Cardiac septum (tissue), 1 donor: Measurements from ENCODE around the gene PTPRK. TPM values are rescaled to one million over a fixed set of nuclear protein-coding genes. Genes with fewer than 3 reads are reported as not detected.

Experiments used
- DNase-seq: peaks from one replicate; pipeline ENCODE4 v3.0.0-alpha.2; 2020; ENCODE audit warnings: low spot score
- intact Hi-C: fragments of 100-400 bp; cut with DNase I; formaldehyde crosslinking; loops from one replicate; pipeline ENCODE4 v1.14.0; 2022
- total RNA-seq: library from RNA; stranded (reverse); fragmentation: NEBNext Ultra II Directional; extraction: Animal tissue kit (Norgen Biotek cat#: 25700); gene quantifications from one replicate; pipeline ENCODE4 v1.2.1, GENCODE V29; 2021
- donor health status: DM: no; HTN: no; CAD: no.

The PTPRK gene
- total RNA-seq, 1 donor from 2014 or later, result 51.4 TPM

- intact Hi-C loops, result loop anchor here (10.0 kb wide), 2 partner anchors 151 to 181 kb away; no protein-coding TSS in a partner anchor
- no peak for DNase-seq
These were observed 186.7 kb downstream of the PTPRK start for GRCh38 chr6:128333581-128334223.

- no peak for DNase-seq
- intact Hi-C loops, result no loop called here
These were observed 192.5 kb downstream of the PTPRK start for GRCh38 chr6:128327890-128328289.

GRCh38 chr6:128323011-128323410 lies 197.4 kb downstream of the PTPRK start:
- DNase-seq, result no peak
- intact Hi-C loops, result no loop called here

DNA sequence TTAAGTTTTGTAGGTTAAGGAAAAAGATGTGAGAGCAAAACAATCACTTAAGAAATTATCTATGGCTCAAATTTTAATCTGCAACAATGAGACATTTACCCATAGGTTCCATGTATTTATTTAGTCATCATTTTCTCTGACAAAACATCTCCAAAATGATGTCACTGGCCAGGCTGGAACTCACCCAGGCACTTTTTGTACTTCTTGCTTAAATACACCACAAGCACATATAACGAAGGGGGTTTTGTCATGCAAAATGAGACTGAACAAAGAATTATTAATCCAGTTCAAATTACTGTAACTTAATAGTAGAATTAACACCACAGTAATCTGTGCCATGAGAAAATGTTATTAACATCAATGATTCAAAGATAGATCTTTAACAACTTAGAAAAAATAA lies 200.5 kb downstream of the PTPRK start:
- DNase-seq, result no peak
- intact Hi-C loops, result no loop called here

GRCh38 chr6:128319157-128319556 lies 201.2 kb downstream of the PTPRK start:
- DNase-seq, result no peak
- intact Hi-C loops, result no loop called here

DNA sequence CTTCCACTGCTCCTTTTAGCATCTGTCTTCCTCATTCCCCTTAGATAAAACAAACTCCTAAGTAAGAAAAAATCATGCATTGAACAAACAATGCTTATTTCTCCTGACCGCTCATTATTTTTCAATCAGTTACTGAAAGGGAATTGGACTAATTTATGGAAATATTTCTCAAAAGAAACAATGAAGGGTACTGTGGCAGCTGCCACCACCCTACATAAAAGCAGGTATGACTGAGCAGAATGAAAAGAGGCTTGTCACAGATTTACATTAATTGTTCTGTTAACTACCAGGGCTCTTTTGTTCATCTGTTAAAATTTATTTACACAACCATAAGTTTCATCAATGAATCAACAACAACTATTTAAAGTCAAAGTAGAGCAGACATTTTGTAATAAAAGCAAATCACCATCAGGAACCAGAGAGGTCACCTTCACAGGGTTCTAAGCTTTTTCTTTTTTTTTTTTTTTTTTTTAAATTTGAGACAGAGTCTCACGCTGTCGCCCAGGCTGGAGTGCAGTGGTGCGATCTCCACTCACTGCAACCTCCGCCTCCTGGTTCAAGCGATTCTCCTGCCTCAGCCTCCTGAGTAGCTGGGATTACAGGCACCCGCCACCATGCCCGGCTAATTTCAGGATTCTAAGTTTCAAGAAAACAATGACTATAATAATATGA lies 204.0 kb downstream of the PTPRK start:
- no peak for DNase-seq
- intact Hi-C loops, result no loop called here

GRCh38 chr6:128314190-128314589 lies 206.2 kb downstream of the PTPRK start:
- intact Hi-C loops, result no loop called here
- DNase-seq, result no peak

DNA sequence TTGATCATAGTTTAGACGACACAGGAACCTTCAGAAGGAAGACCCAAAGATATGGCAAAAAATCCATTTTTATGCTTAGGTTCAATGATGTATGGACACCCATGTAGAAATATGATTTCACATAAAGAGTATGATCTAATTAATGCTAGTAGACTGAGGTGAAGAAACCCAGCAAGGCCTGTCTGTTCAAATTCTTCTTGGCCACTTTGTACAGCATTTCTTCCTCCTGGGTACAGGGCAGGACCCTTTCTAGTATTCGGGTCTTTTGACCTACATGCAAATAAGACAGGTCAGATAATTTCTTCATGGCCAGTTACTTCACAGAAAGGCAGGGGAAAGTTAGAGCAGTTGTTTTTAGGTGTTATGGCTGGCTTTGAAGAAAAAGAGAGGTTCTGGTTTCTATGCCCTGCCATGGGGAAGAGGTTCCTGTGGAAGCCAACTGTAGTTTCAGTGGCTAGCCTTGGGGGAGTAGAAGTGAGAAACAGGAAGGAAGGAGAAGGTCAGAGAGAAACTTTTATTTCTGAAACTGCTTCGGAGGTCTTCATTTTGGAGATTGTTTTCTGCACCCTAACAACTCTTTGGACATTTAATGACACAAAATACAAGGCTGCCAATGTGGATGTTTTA lies 208.3 kb downstream of the PTPRK start:
- no peak for DNase-seq
- intact Hi-C loops, result no loop called here

DNA sequence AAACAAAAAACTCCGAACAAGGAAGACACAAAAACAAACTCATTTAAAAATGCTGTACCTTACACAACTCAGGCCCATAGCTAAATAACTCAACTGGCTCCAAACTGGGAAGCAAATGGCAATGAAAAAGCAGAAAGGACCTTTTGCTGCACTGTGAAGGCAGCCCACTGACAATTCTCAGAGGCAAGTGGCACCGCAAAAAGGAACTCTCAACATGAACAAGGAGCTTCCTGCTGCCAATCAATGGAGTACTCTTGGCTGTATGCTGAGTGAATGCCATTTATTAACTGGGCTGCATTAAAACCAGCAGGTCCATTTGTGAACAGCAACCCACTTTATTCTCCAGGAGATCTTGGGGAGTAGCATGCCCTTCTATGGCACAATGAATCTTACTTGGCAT lies 209.9 kb downstream of the PTPRK start:
- intact Hi-C loops, result no loop called here

DNA sequence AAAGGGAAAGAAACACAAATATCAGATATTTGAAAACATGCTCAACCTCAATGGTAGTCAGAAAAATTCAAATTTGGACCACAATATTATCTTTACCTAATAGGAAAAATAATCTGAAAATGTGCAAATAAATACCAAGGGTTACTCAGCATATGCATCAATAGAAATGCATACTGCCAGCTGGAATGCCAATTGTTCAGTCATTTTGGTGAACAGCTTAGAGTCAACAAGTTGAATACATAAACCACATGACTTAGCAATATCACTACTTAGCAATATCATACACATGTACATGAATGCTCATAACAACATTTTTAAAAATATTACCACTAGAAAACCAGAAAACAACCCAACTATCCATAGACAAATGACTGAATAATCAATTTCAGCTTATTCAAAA lies 212.7 kb downstream of the PTPRK start:
- no peak for DNase-seq
- intact Hi-C loops, result no loop called here

More for the DNA sequence above, 209.9 kb downstream of the PTPRK start:
- DNase-seq, result no peak

- DNase-seq, result no peak
- intact Hi-C loops, result no loop called here
These were observed 214.4 kb downstream of the PTPRK start for GRCh38 chr6:128305976-128306375.

DNA sequence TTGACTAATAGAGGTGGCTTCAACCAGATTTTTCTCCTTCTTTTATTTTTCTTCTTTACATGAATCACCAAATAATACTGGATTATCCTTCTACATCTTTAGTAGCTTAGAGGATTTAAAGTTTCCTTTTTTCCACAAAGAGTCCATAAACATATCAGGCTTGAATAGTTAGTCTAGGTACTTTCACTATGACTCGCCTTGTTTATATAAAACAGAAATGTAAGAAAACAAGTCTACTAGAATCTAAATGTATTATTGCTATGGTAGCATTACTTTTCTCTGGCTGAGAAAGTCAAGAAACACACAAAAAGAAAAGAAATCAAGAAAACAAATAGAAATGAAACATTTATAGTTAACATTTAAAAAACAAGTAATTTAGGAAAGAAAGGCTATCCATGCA lies 215.2 kb downstream of the PTPRK start:
- intact Hi-C loops, result no loop called here
- DNase-seq, result no peak

GRCh38 chr6:128303870-128304269 lies 216.5 kb downstream of the PTPRK start:
- intact Hi-C loops, result no loop called here
- no peak for DNase-seq

DNA sequence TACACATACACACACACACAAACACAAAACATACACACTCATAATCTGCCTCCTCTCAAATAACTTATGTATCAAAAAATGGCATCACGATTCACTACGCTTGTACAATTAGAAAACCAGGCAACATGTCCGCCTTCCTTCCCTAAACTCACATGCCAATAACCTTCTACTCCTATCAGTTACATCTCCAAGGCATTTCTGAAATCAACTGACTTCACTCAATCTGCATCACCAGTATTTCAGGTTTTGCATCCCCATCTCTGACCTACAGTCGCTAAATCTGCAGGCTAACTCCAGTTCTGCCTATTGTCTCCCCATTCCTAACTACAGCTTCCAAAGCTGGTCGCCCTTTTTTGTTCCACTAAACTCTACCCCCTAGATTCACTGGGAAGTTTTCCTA lies 217.5 kb downstream of the PTPRK start:
- intact Hi-C loops, result no loop called here
- DNase-seq, result no peak

- no peak for DNase-seq
- intact Hi-C loops, result no loop called here
These were observed 224.7 kb downstream of the PTPRK start for GRCh38 chr6:128295670-128296069.

GRCh38 chr6:128290221-128290620 lies 230.2 kb downstream of the PTPRK start:
- intact Hi-C loops, result no loop called here
- DNase-seq, result no peak

GRCh38 chr6:128284128-128284527 lies 236.3 kb downstream of the PTPRK start:
- DNase-seq, result no peak
- intact Hi-C loops, result no loop called here

DNA sequence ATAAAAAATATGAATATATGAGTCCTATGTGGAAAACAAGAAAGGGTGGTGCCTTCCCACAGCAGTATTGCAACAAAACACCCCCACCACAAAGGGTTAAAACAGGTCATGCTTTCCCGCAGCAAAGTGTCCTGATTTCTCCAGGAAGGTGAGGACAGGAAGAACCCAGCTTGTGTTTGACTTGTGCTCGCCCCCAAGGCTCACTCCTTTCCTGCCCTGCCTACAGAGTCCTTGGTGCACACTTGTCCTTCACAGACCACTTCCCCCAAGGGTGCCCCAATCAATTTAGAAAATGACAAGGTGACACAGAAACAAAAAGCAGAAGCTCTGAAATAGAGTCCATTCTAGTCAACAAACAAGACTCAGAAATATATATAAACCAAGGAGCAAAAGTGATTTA lies 237.4 kb downstream of the PTPRK start:
- no peak for DNase-seq
- intact Hi-C loops, result no loop called here

- intact Hi-C loops, result no loop called here
- no peak for DNase-seq
These were observed 239.4 kb downstream of the PTPRK start for GRCh38 chr6:128280960-128281359.

DNA sequence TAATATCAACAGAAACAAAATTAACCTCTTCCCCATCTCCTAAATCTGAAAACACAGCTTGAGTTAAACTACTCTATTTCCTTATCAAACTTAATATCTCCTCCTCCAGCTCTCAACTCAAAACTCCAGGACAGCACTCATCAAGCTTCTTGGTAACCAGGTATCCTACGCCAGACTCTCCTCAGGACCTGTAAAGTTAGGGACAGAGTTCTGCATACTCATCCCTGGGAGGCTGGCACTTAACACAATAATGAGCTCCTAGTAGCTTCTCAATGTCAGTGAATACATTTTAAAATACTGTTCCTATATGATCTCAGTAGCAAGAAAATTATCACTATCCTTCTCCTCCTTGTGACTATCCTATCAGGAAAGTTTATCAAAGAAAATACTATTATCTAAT lies 240.3 kb downstream of the PTPRK start:
- intact Hi-C loops, result no loop called here
- no peak for DNase-seq

- intact Hi-C loops, result no loop called here
- DNase-seq, result no peak
These were observed 241.6 kb downstream of the PTPRK start for GRCh38 chr6:128278836-128279235.
